ENCODE data around the gene TRABD2B. TPM values are rescaled to one million over a fixed set of nuclear protein-coding genes. Genes with fewer than 3 reads are reported as not detected.

Gene TRABD2B
- total and polyA plus RNA-seq, 2 of the 4 experiments (the other 2 are of a cell fraction), result not detected

DNA sequence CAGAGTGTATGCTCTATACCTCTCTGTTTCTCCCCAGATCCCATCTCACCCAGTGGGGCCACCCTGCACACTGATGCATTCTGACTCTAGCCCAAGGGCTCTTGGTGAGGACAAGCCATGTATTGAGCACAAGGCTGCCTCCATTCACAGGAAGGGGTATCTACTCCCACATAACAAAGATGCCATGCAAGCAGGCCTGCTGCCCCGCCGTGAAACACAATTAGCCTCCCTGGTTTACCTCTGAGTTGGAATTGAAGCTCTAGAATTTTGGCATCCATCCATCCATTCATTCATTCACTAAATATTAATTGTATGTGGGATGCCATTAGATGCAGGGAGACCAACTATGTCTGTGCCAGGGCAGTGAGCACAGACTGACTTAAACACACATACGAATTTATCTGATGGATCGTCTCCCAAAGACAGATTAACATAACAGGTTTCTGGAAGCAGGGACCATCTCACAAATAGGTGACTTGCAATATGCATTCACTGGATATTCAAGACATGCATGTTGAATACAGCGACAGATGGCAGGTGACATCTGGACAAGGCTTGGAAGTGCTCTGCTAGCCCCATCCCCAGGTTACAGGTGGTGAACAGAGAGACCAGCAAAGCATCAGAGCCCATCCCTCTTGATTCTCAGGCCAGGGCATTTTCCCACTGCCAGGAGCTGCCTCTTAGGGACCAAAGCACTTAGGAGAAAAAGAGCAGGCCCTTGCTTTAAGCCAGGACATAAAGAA is 34.3 kb downstream of the TRABD2B start:
- intact Hi-C loops (cut with micrococcal nuclease), result no loop called here
- Histone ChIP-seq H3K27ac (ENCODE audit: insufficient read depth, low read length) (no peak overlapping the region), H3K4me1 (ENCODE audit: control insufficient read depth, insufficient read depth, low read length) (no peaks in the 10 kb centered on the region), H4K8ac (ENCODE audit: low read depth in 2 of 2, low read length in 2 of 2) (no peak overlapping the region), H4K91ac (ENCODE audit: insufficient read depth, low read depth, low read length) (no peak overlapping the region), H3K4me2 (ENCODE audit: low read depth, low read length) (no peak overlapping the region), H2BK5ac (ENCODE audit: low read depth, low read length, poor library complexity, severe bottlenecking) (no peak overlapping the region), H3K18ac (ENCODE audit: low read depth, low read length) (no peak overlapping the region), H3K56ac (ENCODE audit: extremely low read depth, insufficient read depth, low read length) (no peak overlapping the region), H2AK5ac (ENCODE audit: low read depth, low read length) (no peak overlapping the region), H3K79me1 (ENCODE audit: low read depth in 1 of 2, low read length in 2 of 2) (no peaks in the 10 kb centered on the region), H3K9ac (ENCODE audit: low read depth, low read length) (no peak overlapping the region), H2BK20ac (ENCODE audit: low read depth, low read length) (no peak overlapping the region), H2AFZ (replicated peaks; ENCODE audit: low read length, poor library complexity) (no peak overlapping the region), H3K9me1 (ENCODE audit: insufficient read depth, low read length) (no peaks in the 10 kb centered on the region), H2BK120ac (ENCODE audit: low read depth, low read length) (no peak overlapping the region), H4K5ac (ENCODE audit: low read depth, low read length) (no peak overlapping the region), H3K4ac (ENCODE audit: low read depth, low read length) (no peak overlapping the region), H3K27me3 (ENCODE audit: control insufficient read depth, insufficient read depth, low read length) (no peaks in the 10 kb centered on the region), H3K23ac (ENCODE audit: low read depth, low read length) (no peak overlapping the region), H3K9me3 (ENCODE audit: control insufficient read depth, insufficient read depth, low read length) (no peaks in the 10 kb centered on the region), H4K20me1 (ENCODE audit: insufficient read depth, low read length) (no peaks in the 10 kb centered on the region), H2BK15ac (ENCODE audit: low read depth, low read length) (no peak overlapping the region), H3K14ac (replicated peaks; ENCODE audit: low read depth, low read length) (no peak overlapping the region), H3K36me3 (ENCODE audit: control insufficient read depth, insufficient read depth, low read length) (no peaks in the 10 kb centered on the region), H3K4me3 (ENCODE audit: insufficient read depth, low read depth, low read length) (no peak overlapping the region), H2AK9ac (replicated peaks; ENCODE audit: low read depth, low read length, poor library complexity) (no peak overlapping the region)
- dilution Hi-C loops (cut with HindIII; ENCODE audit: low sequenced_read_pairs, unreplicated experiment), result no loop called here
- POLR2A ChIA-PET (ENCODE audit: unreplicated experiment), result no interaction called here
- DNase-seq (no peak), ATAC-seq (ENCODE audit: low read depth) (no peak)
- in situ Hi-C loops (cut with MboI; ENCODE audit: low sequenced_read_pairs), result no loop called here
- TF ChIP-seq CEBPB (IDR thresholded peaks at IDR 0.05; ENCODE audit: low read depth, low read length) (no peak), RAD21 (IDR thresholded peaks at IDR 0.05; ENCODE audit: low read length) (no peak), FOS (IDR thresholded peaks at IDR 0.05; ENCODE audit: low read depth, low read length) (no peak), RFX5 (IDR thresholded peaks at IDR 0.05; ENCODE audit: low read depth, low read length) (no peak), POLR2A (IDR thresholded peaks at IDR 0.05; ENCODE audit: low read depth, low read length) (no peak), MAZ (IDR thresholded peaks at IDR 0.05; ENCODE audit: borderline replicate concordance, low read depth, low read length) (no peak), RCOR1 (IDR thresholded peaks at IDR 0.05; ENCODE audit: insufficient replicate concordance, low read length) (no peak)
- TF ChIP-seq, protein P1, sequence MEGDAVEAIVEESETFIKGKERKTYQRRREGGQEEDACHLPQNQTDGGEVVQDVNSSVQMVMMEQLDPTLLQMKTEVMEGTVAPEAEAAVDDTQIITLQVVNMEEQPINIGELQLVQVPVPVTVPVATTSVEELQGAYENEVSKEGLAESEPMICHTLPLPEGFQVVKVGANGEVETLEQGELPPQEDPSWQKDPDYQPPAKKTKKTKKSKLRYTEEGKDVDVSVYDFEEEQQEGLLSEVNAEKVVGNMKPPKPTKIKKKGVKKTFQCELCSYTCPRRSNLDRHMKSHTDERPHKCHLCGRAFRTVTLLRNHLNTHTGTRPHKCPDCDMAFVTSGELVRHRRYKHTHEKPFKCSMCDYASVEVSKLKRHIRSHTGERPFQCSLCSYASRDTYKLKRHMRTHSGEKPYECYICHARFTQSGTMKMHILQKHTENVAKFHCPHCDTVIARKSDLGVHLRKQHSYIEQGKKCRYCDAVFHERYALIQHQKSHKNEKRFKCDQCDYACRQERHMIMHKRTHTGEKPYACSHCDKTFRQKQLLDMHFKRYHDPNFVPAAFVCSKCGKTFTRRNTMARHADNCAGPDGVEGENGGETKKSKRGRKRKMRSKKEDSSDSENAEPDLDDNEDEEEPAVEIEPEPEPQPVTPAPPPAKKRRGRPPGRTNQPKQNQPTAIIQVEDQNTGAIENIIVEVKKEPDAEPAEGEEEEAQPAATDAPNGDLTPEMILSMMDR (conservative IDR thresholded peaks at IDR 0.05; ENCODE audit: low read depth, low read length), result no peak
- TF ChIP-seq, protein P2, sequence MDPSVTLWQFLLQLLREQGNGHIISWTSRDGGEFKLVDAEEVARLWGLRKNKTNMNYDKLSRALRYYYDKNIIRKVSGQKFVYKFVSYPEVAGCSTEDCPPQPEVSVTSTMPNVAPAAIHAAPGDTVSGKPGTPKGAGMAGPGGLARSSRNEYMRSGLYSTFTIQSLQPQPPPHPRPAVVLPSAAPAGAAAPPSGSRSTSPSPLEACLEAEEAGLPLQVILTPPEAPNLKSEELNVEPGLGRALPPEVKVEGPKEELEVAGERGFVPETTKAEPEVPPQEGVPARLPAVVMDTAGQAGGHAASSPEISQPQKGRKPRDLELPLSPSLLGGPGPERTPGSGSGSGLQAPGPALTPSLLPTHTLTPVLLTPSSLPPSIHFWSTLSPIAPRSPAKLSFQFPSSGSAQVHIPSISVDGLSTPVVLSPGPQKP (IDR thresholded peaks at IDR 0.05; ENCODE audit: borderline replicate concordance, low read depth, low read length), result no peak
- TF ChIP-seq, protein P3, sequence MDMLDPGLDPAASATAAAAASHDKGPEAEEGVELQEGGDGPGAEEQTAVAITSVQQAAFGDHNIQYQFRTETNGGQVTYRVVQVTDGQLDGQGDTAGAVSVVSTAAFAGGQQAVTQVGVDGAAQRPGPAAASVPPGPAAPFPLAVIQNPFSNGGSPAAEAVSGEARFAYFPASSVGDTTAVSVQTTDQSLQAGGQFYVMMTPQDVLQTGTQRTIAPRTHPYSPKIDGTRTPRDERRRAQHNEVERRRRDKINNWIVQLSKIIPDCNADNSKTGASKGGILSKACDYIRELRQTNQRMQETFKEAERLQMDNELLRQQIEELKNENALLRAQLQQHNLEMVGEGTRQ (IDR thresholded peaks at IDR 0.05; ENCODE audit: low read depth, low read length), result no peak
- WGBS, 2 experiments (ENCODE audit: extremely low coverage in 2 of 2, insufficient read length in 1 of 2), result no CpG with 5 or more reads among the region's 5 CpGs
- CTCF ChIA-PET, result no interaction called here
- BruUV-seq (replicated peaks), result no TSS peak
